H1 (cell line): Measurements from ENCODE around the gene IL12RB2. TPM values are rescaled to one million over a fixed set of nuclear protein-coding genes. Genes with fewer than 3 reads are reported as not detected.

Experiments
- CTCF ChIA-PET: fragments of 300-600 bp; sonication (Branson Sonifier 250); formaldehyde crosslinking; loops from one replicate; lab custom pipeline; 2021; ENCODE audit not compliant: partially characterized antibody; lab: Charles Lee
- POLR2A ChIA-PET: fragments of 300-600 bp; sonication (Branson Sonifier 250); formaldehyde crosslinking; loops from one replicate; lab custom pipeline; 2021; ENCODE audit warnings: inconsistent platforms; ENCODE audit not compliant: partially characterized antibody; lab: Charles Lee
- DNase-seq, 2 experiments: peaks; one replicate each; pipeline versions ENCODE4 v3.0.0 to v3.0.0-alpha.2; 2010 to 2022; ENCODE audit warnings: low spot score in 2 of 2, low read depth in 1 of 2, mixed read lengths in 1 of 2
- FAIRE-seq: peaks from 2 replicates; lab custom pipeline; 2011; peaks lifted over from hg19 to GRCh38; lab: Jason Lieb, UNC
- H2AFZ ChIP-seq: 2 replicates; pipeline ENCODE4 v1.8.1; 2012; ENCODE audit warnings: low read length, inconsistent platforms
- H2AK5ac ChIP-seq: 2 replicates; pipeline ENCODE4 v1.6.1; 2013; ENCODE audit warnings: low read depth, low read length
- H2BK120ac ChIP-seq: replicated peaks from 2 replicates; pipeline ENCODE3; 2013; ENCODE audit warnings: low read depth, low read length, inconsistent platforms
- H2BK12ac ChIP-seq: 2 replicates; pipeline ENCODE4 v1.6.1; 2013; ENCODE audit warnings: low read depth, low read length
- H2BK15ac ChIP-seq: 2 replicates; pipeline ENCODE4 v1.6.1; 2013; ENCODE audit warnings: low read length
- H2BK20ac ChIP-seq: 2 replicates; pipeline ENCODE4 v1.6.1; 2013; ENCODE audit warnings: low read length
- H2BK5ac ChIP-seq: 2 replicates; pipeline ENCODE4 v1.6.1; 2013; ENCODE audit warnings: low read depth, low read length
- H3K14ac ChIP-seq: 2 replicates; pipeline ENCODE4 v1.6.1; 2013; ENCODE audit warnings: inconsistent platforms; ENCODE audit not compliant: insufficient read length
- H3K18ac ChIP-seq: 2 replicates; pipeline ENCODE4 v1.6.1; 2013; ENCODE audit warnings: low read length; ENCODE audit errors: extremely low read depth
- H3K23ac ChIP-seq: 2 replicates; pipeline ENCODE4 v1.6.1; 2013; ENCODE audit warnings: inconsistent platforms; ENCODE audit not compliant: insufficient read length
- H3K23me2 ChIP-seq: 2 replicates; pipeline ENCODE4 v1.6.1; 2013; ENCODE audit warnings: low read depth, low read length
- H3K27ac ChIP-seq: 2 replicates; pipeline ENCODE4 v1.6.1; 2011; ENCODE audit warnings: low read depth, low read length, inconsistent platforms
- H3K27me3 ChIP-seq, 4 experiments: replicated peaks in 1 of 4; 1 replicate in 1 of 4; 2 replicates in 3 of 4; pipeline versions ENCODE4 v1.6.1 to v1.8.1; 2011 to 2013; ENCODE audit warnings: low read length in 3 of 4, mild to moderate bottlenecking in 3 of 4, inconsistent platforms in 2 of 4, mixed read lengths in 2 of 4, moderate library complexity in 1 of 4; ENCODE audit not compliant: control insufficient read depth in 3 of 4, insufficient read depth in 3 of 4; ENCODE audit errors: extremely low read depth in 1 of 4
- H3K36me3 ChIP-seq, 4 experiments: 2 replicates each; pipeline versions ENCODE4 v1.6.1 to v1.8.1; 2011 to 2013; ENCODE audit warnings: mild to moderate bottlenecking in 4 of 4, low read length in 3 of 4, moderate library complexity in 2 of 4, control low read depth in 1 of 4, inconsistent platforms in 1 of 4; ENCODE audit not compliant: insufficient read depth in 4 of 4, control insufficient read depth in 2 of 4
- H3K4ac ChIP-seq: replicated peaks from 2 replicates; pipeline ENCODE3; 2013; ENCODE audit warnings: low read length, low read depth, mixed read lengths, inconsistent platforms; ENCODE audit not compliant: insufficient read length
- H3K4me1 ChIP-seq, 4 experiments: replicated peaks in 1 of 4; 1 replicate in 1 of 4; 2 replicates in 3 of 4; pipeline versions ENCODE4 v1.6.1 to v1.8.1; 2011 to 2013; ENCODE audit warnings: low read length in 3 of 4, inconsistent platforms in 2 of 4, mixed read lengths in 1 of 4; ENCODE audit not compliant: insufficient read depth in 4 of 4, control insufficient read depth in 3 of 4
- H3K4me2 ChIP-seq, 2 experiments: 2 replicates each; pipeline versions ENCODE4 v1.6.1 to v1.8.1; 2011 to 2013; ENCODE audit warnings: low read depth in 2 of 2, low read length in 2 of 2, control low read depth in 1 of 2, inconsistent platforms in 1 of 2, mild to moderate bottlenecking in 1 of 2; ENCODE audit not compliant: insufficient read depth in 1 of 2
- H3K4me3 ChIP-seq, 4 experiments: fragments of 200-600, 300-600 bp in 1 of 4; sonication (generic), shearing (Covaris generic), sonication (Bioruptor Twin) in 1 of 4; 2 replicates each; pipeline versions ENCODE4 v1.5.1 to v1.8.1; 2011 to 2016; ENCODE audit warnings: low read length in 4 of 4, low read depth in 3 of 4, control low read depth in 2 of 4, inconsistent platforms in 2 of 4, mild to moderate bottlenecking in 2 of 4, mixed read lengths in 1 of 4, moderate library complexity in 1 of 4; ENCODE audit not compliant: insufficient read depth in 2 of 4; ENCODE audit errors: extremely low read depth in 1 of 4
- H3K56ac ChIP-seq: replicated peaks from 2 replicates; pipeline ENCODE3; 2013; ENCODE audit warnings: low read depth, mild to moderate bottlenecking, mixed read lengths, low read length, inconsistent platforms; ENCODE audit not compliant: insufficient read length
- H3K79me1 ChIP-seq: 2 replicates; pipeline ENCODE4 v1.6.1; 2013; ENCODE audit warnings: low read depth, low read length, control low read depth
- H3K79me2 ChIP-seq, 2 experiments: 2 replicates each; pipeline versions ENCODE4 v1.6.1 to v1.8.1; 2012 to 2013; ENCODE audit warnings: low read length in 2 of 2, mild to moderate bottlenecking in 2 of 2, inconsistent platforms in 1 of 2; ENCODE audit not compliant: insufficient read depth in 2 of 2, control insufficient read depth in 1 of 2
- H3K9ac ChIP-seq, 4 experiments: replicated peaks in 1 of 4; 1 replicate in 1 of 4; 2 replicates in 3 of 4; pipeline versions ENCODE4 v1.6.1 to v1.8.1; 2011 to 2013; ENCODE audit warnings: low read depth in 3 of 4, low read length in 3 of 4, control low read depth in 2 of 4, mild to moderate bottlenecking in 2 of 4, moderate library complexity in 2 of 4, inconsistent platforms in 1 of 4; ENCODE audit errors: extremely low read depth in 1 of 4
- H3K9me3 ChIP-seq, 2 experiments: 2 replicates each; pipeline versions ENCODE4 v1.6.1 to v1.8.1; 2012 to 2013; ENCODE audit warnings: mild to moderate bottlenecking in 2 of 2, moderate library complexity in 2 of 2, control low read depth in 1 of 2, inconsistent platforms in 1 of 2, low read depth in 1 of 2, low read length in 1 of 2, mixed read lengths in 1 of 2; ENCODE audit not compliant: insufficient read depth in 2 of 2
- H4K20me1 ChIP-seq, 2 experiments: replicated peaks in 1 of 2; 2 replicates each; pipeline versions ENCODE3 to v1.8.1; 2011 to 2013; ENCODE audit warnings: inconsistent platforms in 2 of 2, low read length in 2 of 2, mild to moderate bottlenecking in 1 of 2; ENCODE audit not compliant: insufficient read depth in 2 of 2, control insufficient read depth in 1 of 2
- H4K5ac ChIP-seq: 2 replicates; pipeline ENCODE4 v1.6.1; 2013; ENCODE audit warnings: low read length, low read depth, mixed read lengths, inconsistent platforms; ENCODE audit not compliant: insufficient read length
- H4K8ac ChIP-seq: 2 replicates; pipeline ENCODE4 v1.8.0; 2013; ENCODE audit warnings: mild to moderate bottlenecking, moderate library complexity, low read length, inconsistent platforms; ENCODE audit not compliant: insufficient read depth; ENCODE audit errors: extremely low read depth
- H4K91ac ChIP-seq: replicated peaks from 2 replicates; pipeline ENCODE3; 2013; ENCODE audit warnings: low read length, mixed read lengths, inconsistent platforms; ENCODE audit not compliant: insufficient read length
- KDM5A ChIP-seq: fragments of 200-600 bp; IDR thresholded peaks from 2 replicates; pipeline ENCODE4 v1.7.1; 2012; ENCODE audit warnings: mild to moderate bottlenecking, low read length, inconsistent platforms, mixed read lengths
- NANOG ChIP-seq: IDR thresholded peaks from 2 replicates; pipeline ENCODE4 v1.6.1; 2011; ENCODE audit warnings: low read length, low read depth, mild to moderate bottlenecking, inconsistent platforms; ENCODE audit not compliant: insufficient read depth, poor library complexity, severe bottlenecking
- POU5F1 ChIP-seq: IDR thresholded peaks from 2 replicates; pipeline ENCODE4 v1.6.1; 2011; ENCODE audit warnings: low read depth, mild to moderate bottlenecking, low read length, moderate library complexity
- SP4 ChIP-seq: IDR thresholded peaks from 2 replicates; pipeline ENCODE4 v1.6.1; 2012; ENCODE audit warnings: low read length, inconsistent platforms
- YY1 ChIP-seq: IDR thresholded peaks from 2 replicates; pipeline ENCODE4 v1.6.1; 2011; ENCODE audit warnings: low read depth, mild to moderate bottlenecking, low read length
- WGBS, 2 experiments: shearing (Covaris generic) in 1 of 2; methylation state at CpG; one replicate each; pipeline versions ENCODE4 v1.1.6 to v1.1.7; 2013 to 2015; ENCODE audit warnings: low lambda C conversion rate in 2 of 2, mixed read lengths in 2 of 2, inconsistent platforms in 1 of 2, low coverage in 1 of 2, missing lambda C conversion rate in 1 of 2; ENCODE audit not compliant: insufficient replicate concordance in 2 of 2, insufficient coverage in 1 of 2, insufficient read length in 1 of 2; ENCODE audit errors: extremely low coverage in 1 of 2, missing lambda C conversion rate in 1 of 2; 5-methylcytosine and 5-hydroxymethylcytosine counted together
- polyA plus RNA-seq, 7 experiments: library from polyadenylated mRNA; depleted of rRNA in 3 of 7; stranded (reverse) in 5 of 7; unstranded in 2 of 7; fragments of >200 nt in 5 of 7; fragments of 200-250 nt in 2 of 7; gene quantifications; 1 replicate in 5 of 7; 2 replicates in 1 of 7; 4 replicates in 1 of 7; pipeline versions ENCODE4 v1.2.1 to v1.2.3, GENCODE V29; 2011 to 2013; ENCODE audit warnings: missing spikeins in 2 of 7, mixed read lengths in 2 of 7
- total RNA-seq: library from RNA; stranded (reverse); fragmentation: NEBNext Ultra II Directional; extraction: Animal tissue kit (Norgen Biotek cat#: 25700); gene quantifications from 2 replicates; pipeline ENCODE4 v1.2.1, GENCODE V29; 2021

IL12RB2 gene
- total and polyA plus RNA-seq, 2 of the 8 experiments (the other 6 are each of a cell fraction or from before 2014, with no cell fraction given), result 1.4 TPM

DNA sequence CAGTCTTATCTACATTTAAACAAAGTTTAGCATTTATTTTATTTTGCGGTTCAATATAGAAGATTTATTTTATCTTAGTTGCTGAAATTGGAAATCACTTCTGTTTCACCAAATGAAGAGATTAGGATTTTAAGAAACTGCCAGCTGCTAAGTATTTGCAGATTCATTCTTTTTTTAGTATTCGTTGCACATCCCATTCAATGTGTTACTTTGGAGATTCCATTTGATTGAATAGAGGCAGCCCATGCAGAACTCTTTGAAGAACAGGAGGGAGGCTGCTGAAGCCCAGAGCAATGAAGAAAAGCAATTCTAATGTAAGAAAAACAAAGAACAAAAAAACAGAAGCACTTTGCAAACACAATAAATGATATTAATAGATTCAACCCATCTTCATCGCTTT lies 38.6 kb upstream of the IL12RB2 start:
- Histone ChIP-seq H2BK5ac (no peak overlapping the region), H3K4me2 (no peak overlapping the region), H2BK20ac (no peak overlapping the region), H3K36me3 (no peaks in the 10 kb centered on the region), H2BK15ac (no peak overlapping the region), H3K56ac (no peak overlapping the region), H2BK120ac (no peak overlapping the region), H3K9me3 (peaks cover 0 to 5% of the 10 kb centered on the region in 2 experiments; a peak in 2 of 4 replicates), H4K8ac (no peak overlapping the region), H4K91ac (no peak overlapping the region), H3K14ac (no peak overlapping the region), H2BK12ac (no peak overlapping the region), H2AFZ (no peak overlapping the region), H4K5ac (no peak overlapping the region), H3K9ac (no peak overlapping the region), H4K20me1 (no peaks in the 10 kb centered on the region), H3K4me1 (no peaks in the 10 kb centered on the region), H3K23ac (no peak overlapping the region), H3K18ac (no peak overlapping the region), H3K23me2 (peaks cover 2% of the 10 kb centered on the region; the same call in 1 of the 2 replicates), H3K4ac (no peak overlapping the region), H3K79me1 (no peaks in the 10 kb centered on the region), H3K4me3 (no peak overlapping the region), H3K27me3 (no peaks in the 10 kb centered on the region), H2AK5ac (no peak overlapping the region), H3K27ac (no peak overlapping the region), H3K79me2 (no peaks in the 10 kb centered on the region)
- DNase-seq (no peak), FAIRE-seq (no peak)
- 85% methylated on average over 3 of the region's 3 CpGs; no CpG with 5 or more reads in 1 of the 2 experiments for WGBS, 2 experiments
- CTCF ChIA-PET, result interaction anchor here (0.6 to 3.2 kb wide), 2 partner anchors 55 to 325 kb away, joined by 3 to 11 read pairs; no protein-coding TSS in a partner anchor
- TF ChIP-seq POU5F1, result no peak
- no peak for TF ChIP-seq NANOG
- no peak for TF ChIP-seq YY1
- TF ChIP-seq SP4, result no peak
- no peak for TF ChIP-seq KDM5A
- POLR2A ChIA-PET, result no interaction called here
